AG09319 (cell line): ENCODE data around the gene FNDC3B.
A peak's percentile ranks its signal among the peaks of the same experiment; 100 is the strongest.

ENCODE experiments used
- DNase-seq: peaks from one replicate; pipeline ENCODE4 v3.0.0-alpha.2; 2010; ENCODE audit warnings: low read depth; ENCODE audit errors: extremely low read depth
- TF ChIP-seq, protein P1 (sequence below): IDR thresholded peaks from 2 replicates; pipeline ENCODE4 v1.5.1; 2011; ENCODE audit warnings: low read depth, mild to moderate bottlenecking, inconsistent platforms, low read length, moderate library complexity

FNDC3B gene

DNA sequence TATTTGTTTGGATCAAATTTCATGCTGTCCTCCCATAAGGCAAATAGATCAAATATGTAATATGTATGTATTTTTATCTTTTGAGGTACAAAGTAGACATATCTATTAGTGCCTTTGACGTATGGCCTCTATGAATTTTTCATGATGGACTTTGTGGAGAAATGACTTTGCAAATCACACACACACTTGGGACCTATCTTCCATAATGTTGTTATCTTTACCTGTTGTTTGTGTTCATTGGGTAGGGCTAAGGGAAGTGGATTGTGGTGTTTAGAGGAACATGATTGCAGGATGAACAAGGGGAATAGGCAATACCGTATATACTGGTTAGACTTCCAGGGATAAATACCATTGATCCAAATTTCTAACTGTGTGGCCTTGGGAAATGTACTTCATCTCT lies 266.6 kb downstream of the FNDC3B start:
- TF ChIP-seq, protein P1, sequence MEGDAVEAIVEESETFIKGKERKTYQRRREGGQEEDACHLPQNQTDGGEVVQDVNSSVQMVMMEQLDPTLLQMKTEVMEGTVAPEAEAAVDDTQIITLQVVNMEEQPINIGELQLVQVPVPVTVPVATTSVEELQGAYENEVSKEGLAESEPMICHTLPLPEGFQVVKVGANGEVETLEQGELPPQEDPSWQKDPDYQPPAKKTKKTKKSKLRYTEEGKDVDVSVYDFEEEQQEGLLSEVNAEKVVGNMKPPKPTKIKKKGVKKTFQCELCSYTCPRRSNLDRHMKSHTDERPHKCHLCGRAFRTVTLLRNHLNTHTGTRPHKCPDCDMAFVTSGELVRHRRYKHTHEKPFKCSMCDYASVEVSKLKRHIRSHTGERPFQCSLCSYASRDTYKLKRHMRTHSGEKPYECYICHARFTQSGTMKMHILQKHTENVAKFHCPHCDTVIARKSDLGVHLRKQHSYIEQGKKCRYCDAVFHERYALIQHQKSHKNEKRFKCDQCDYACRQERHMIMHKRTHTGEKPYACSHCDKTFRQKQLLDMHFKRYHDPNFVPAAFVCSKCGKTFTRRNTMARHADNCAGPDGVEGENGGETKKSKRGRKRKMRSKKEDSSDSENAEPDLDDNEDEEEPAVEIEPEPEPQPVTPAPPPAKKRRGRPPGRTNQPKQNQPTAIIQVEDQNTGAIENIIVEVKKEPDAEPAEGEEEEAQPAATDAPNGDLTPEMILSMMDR: no peak

DNA sequence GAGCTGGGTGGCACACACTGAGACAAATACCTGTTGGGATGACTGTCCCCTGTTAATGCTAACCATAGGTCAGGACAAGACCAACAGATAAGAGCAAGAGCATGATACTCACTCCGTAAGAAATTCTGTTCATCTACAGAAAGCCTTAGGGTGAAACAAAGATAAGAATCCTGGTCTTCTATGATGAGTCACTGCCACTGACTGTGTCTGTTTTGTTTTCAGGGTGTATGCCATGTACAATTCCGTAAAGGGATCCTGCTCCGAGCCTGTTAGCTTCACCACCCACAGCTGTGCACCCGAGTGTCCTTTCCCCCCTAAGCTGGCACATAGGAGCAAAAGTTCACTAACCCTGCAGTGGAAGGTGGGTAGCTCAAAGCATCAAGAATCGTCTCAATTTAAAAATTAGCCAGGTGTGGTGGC lies 267.8 kb downstream of the FNDC3B start:
- TF ChIP-seq, protein P1: no peak
- DNase-seq: no peak

More for the DNA sequence above, 266.6 kb downstream of the FNDC3B start:
- DNase-seq: no peak

DNA sequence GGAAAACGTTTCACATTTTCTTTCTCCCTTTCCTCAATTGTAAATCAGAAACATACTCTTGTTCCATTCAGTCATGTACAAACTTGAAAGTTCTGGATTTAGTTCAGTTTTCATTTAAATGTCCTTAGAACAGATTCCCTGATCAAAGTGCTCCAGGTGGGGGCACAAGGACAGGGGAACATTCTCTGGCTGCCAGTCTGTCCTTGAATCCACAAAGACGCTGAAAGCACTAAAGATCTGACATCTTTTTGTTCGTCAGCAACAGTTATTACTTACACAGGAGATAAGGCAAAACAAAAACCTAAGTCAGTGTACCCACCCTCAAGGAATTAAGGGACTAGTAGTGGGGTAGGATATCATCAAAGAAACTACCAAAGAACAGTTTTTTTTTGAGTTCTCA lies 269.7 kb downstream of the FNDC3B start:
- TF ChIP-seq, protein P1: no peak
- no peak for DNase-seq

DNA sequence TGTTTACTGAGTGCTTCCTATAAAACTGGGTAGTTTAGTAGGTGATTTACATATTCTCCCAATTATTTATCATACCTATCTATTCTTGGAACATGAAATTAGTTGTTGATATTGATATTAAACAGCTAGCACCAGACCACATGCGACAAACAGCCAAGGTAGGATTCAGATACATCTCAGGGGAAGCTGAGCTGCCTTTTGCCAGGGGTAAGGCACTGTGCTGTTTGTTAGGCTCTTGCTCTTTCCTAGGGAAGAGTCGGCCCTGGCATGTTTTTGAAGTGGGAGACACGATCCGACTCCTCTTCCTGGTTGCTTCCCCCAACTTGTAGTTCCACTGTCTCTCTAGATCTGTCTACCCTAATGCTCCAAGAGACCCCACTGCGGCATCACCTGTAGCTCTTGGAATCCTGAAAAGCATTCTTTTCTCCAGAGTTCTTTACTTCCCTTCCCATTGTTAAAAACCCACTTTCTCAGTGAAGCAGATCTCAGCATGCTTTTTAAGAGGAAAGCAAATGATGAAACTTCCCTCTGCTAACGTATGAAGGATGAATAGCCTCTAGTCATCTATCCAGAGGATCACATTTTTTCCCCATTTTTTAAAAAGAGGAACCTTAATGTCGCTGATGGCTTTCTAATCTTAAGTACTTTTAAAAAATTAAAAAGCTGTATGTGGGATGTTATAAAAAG lies 270.5 kb downstream of the FNDC3B start:
- DNase-seq: no peak
- TF ChIP-seq, protein P1: no peak

DNA sequence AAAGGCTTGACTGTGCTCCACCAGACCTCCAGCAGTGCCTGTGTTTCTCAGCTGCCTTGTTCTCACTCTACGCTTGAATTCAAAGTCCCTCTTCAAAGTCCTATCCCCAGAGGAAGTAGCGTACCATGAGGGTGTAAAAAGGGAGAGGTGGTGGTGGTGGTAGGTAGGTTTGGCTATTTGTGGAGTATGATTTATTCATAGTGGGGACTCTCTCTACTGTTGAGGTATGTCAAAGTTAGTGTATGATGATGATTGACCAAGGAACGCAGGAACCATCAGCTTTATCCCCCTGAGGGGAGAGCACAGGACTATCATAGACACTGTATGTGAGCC lies 271.0 kb downstream of the FNDC3B start:
- TF ChIP-seq, protein P1: no peak
- no peak for DNase-seq

DNA sequence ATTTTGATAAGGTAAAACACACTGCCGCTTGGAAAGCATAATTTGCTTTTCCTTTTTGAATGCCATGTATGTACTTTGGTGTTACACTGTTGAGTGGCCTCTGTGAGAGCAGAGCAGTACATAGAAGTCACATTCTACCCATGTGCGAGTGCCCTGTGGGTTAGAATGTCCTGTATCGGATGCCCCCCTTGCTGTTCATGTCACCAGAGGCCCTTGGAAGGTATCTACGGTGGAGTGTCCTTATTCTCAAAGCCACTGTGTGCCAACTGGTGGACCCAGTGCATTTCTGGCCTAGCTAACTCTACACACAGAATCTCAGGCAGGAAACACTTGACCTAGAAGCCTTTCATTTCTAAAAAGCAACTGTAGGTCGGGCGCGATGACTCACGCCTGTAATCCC lies 271.8 kb downstream of the FNDC3B start:
- DNase-seq: no peak
- TF ChIP-seq, protein P1: no peak

DNA sequence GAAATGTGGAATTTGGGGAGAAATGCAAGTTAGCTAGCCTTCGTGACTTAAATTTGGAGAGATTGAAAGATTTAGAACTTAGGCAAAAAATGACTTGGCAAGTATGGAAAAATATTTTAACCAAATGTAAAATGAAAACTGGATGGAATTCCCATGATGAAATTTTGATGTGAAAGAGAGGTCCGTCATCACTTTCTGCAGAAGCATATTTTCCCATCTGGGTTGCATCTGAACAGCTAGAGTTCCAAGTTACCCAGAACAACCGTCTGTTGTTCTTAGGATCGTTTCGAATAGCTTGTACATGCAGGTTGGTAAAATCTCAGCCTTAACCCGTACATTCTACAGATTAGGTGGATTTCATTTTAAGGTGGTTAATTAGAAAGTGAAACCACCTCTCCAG lies 272.6 kb downstream of the FNDC3B start:
- peak; percentile 38 for DNase-seq
- TF ChIP-seq, protein P1: no peak
